Glutamatergic neuron (in vitro differentiated cells): Measurements from ENCODE around the gene LRP2BP. TPM values are rescaled to one million over a fixed set of nuclear protein-coding genes. Genes with fewer than 3 reads are reported as not detected.
A peak's percentile ranks its signal among the peaks of the same experiment; 100 is the strongest.

Experiments
- DNase-seq: peaks from one replicate; pipeline ENCODE4 v3.0.0; 2022
- H3K27ac Mint-ChIP-seq: one replicate; pipeline ENCODE4 v1.8.0; 2020; ENCODE audit warnings: mild to moderate bottlenecking, mixed read lengths, inconsistent platforms; ENCODE audit not compliant: unreplicated experiment
- H3K27me3 Mint-ChIP-seq: one replicate; pipeline ENCODE4 v1.8.0; 2020; ENCODE audit warnings: mild to moderate bottlenecking, moderate library complexity, mixed read lengths, inconsistent platforms; ENCODE audit not compliant: unreplicated experiment
- H3K36me3 Mint-ChIP-seq: one replicate; pipeline ENCODE4 v1.8.0; 2020; ENCODE audit warnings: mild to moderate bottlenecking, mixed read lengths, inconsistent platforms; ENCODE audit not compliant: unreplicated experiment
- H3K4me1 Mint-ChIP-seq: one replicate; pipeline ENCODE4 v1.8.0; 2020; ENCODE audit warnings: mild to moderate bottlenecking, low read depth, mixed read lengths, inconsistent platforms; ENCODE audit not compliant: unreplicated experiment
- H3K4me3 Mint-ChIP-seq: one replicate; pipeline ENCODE4 v1.8.0; 2020; ENCODE audit warnings: mild to moderate bottlenecking, mixed read lengths, inconsistent platforms; ENCODE audit not compliant: unreplicated experiment
- H3K9me3 Mint-ChIP-seq: one replicate; pipeline ENCODE4 v1.8.0; 2020; ENCODE audit warnings: mild to moderate bottlenecking, moderate library complexity, mixed read lengths, inconsistent platforms; ENCODE audit not compliant: unreplicated experiment
- CTCF ChIP-seq: fragments of 200-600 bp; sonication (generic); IDR thresholded peaks from one replicate; pipeline ENCODE4 v1.5.0; 2021; ENCODE audit not compliant: partially characterized antibody, unreplicated experiment
- long read RNA-seq: library from polyadenylated mRNA; unstranded; transcript quantifications from one replicate; pipeline ENCODE4 v2.0.0, GENCODE V29; 2020; ENCODE audit not compliant: unreplicated experiment
- total RNA-seq: library from RNA; stranded (reverse); fragmentation: NEBNext Ultra II Directional; extraction: Animal tissue kit (Norgen Biotek cat#: 25700); gene quantifications from one replicate; pipeline ENCODE4 v1.2.1, GENCODE V29; 2021; ENCODE audit not compliant: unreplicated experiment

The LRP2BP gene
- total RNA-seq, result 1.1 TPM
- long read RNA-seq, result 0 reads

DNA sequence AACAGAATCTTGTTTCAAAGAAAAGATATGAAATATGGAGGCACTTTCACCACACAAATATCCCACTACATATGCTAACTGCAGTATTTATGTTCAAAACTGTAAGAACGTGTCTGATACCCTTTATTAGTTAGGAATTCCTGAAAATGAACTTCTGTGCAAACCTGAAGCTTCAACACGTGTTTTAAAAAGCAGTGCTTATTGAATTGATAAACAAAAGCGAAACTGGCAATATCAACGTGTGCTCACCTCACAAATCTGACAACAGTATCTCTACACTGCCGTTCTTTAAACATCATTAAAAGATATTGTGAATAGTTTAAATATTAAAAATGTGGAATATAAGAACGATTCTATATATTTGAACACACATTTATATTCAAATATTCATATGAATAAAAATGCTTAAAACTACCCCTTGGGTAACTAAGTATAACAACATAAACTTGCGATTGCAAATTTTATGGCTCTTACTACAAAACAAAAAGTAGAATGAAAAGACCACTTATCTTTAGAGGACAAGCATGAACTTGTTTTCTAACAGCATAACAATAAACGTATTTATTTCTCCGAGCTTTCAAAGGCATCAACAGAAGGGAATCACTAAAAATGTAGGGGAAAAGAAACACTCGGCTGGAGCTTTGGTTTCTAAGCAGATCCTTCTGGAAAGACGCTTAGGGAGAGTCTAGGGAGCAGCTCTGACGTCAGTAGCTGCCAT is at the start of gene LRP2BP:
Gene LRP2BP (minus strand): TSS at position 687 of the 718 bp plus-strand sequence. CDS start 17,738 bp downstream, outside the sequence.
- peaks cover 8% of the 10 kb centered on the region for H3K4me1 Mint-ChIP-seq
- H3K4me3 Mint-ChIP-seq, result peak within 1 kb of the TSS; percentile 88
- peaks cover 9% of the 10 kb centered on the region for H3K27me3 Mint-ChIP-seq
- H3K36me3 Mint-ChIP-seq, result no peaks in the 10 kb centered on the region
- peak within 1 kb of the TSS; percentile 85 for H3K27ac Mint-ChIP-seq
- peaks cover 7% of the 10 kb centered on the region for H3K9me3 Mint-ChIP-seq
- DNase-seq, result no peak
- no peak for TF ChIP-seq CTCF

GRCh38 chr4:185445209-185445608 is 49.5 kb upstream of the LRP2BP start:
- Mint-ChIP-seq H3K27ac (no peak overlapping the region), H3K27me3 (no peaks in the 10 kb centered on the region), H3K9me3 (no peaks in the 10 kb centered on the region), H3K36me3 (no peaks in the 10 kb centered on the region), H3K4me3 (no peak overlapping the region), H3K4me1 (no peaks in the 10 kb centered on the region)
- no peak for TF ChIP-seq CTCF
- DNase-seq, result no peak

GRCh38 chr4:185441479-185441878 is 45.8 kb upstream of the LRP2BP start:
- no peaks in the 10 kb centered on the region for H3K36me3 Mint-ChIP-seq
- no peaks in the 10 kb centered on the region for H3K27me3 Mint-ChIP-seq
- no peak for TF ChIP-seq CTCF
- DNase-seq, result no peak
- no peak overlapping the region for H3K4me3 Mint-ChIP-seq
- no peak overlapping the region for H3K27ac Mint-ChIP-seq
- no peaks in the 10 kb centered on the region for H3K4me1 Mint-ChIP-seq
- H3K9me3 Mint-ChIP-seq, result no peaks in the 10 kb centered on the region

- H3K4me3 Mint-ChIP-seq, result no peak overlapping the region
- no peak for TF ChIP-seq CTCF
- no peaks in the 10 kb centered on the region for H3K4me1 Mint-ChIP-seq
- H3K27ac Mint-ChIP-seq, result no peak overlapping the region
- no peak for DNase-seq
- no peaks in the 10 kb centered on the region for H3K27me3 Mint-ChIP-seq
- H3K36me3 Mint-ChIP-seq, result no peaks in the 10 kb centered on the region
- no peaks in the 10 kb centered on the region for H3K9me3 Mint-ChIP-seq
Measured at GRCh38 chr4:185437809-185438208, 42.1 kb upstream of the LRP2BP start.

DNA sequence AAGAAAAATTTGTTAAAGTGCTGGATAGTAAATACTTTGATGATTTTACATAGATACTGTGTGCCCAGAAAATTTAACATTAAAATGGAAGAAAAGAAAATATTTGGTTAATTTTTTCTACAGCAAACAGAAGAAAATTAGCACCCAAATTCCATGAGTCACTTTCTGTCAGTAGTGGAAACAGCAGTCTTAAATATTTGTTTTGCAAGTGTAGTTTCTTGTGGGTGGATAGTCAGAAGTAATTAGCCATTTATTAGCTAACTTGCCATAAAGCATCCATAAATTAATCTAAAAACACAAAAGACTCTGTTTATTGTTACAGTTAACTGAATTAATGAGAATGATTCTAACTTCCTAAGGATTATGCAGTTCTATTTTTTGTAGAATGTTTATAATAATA is 39.7 kb upstream of the LRP2BP start:
- no peaks in the 10 kb centered on the region for H3K9me3 Mint-ChIP-seq
- H3K27ac Mint-ChIP-seq, result no peak overlapping the region
- H3K27me3 Mint-ChIP-seq, result no peaks in the 10 kb centered on the region
- DNase-seq, result no peak
- no peaks in the 10 kb centered on the region for H3K36me3 Mint-ChIP-seq
- no peak overlapping the region for H3K4me3 Mint-ChIP-seq
- no peak for TF ChIP-seq CTCF
- no peaks in the 10 kb centered on the region for H3K4me1 Mint-ChIP-seq
